Esophagus muscularis mucosa (tissue), 4 donors: Measurements from ENCODE around the gene ATG10.

Experiments
- CTCF ChIP-seq, 3 experiments: fragments of 200-600 bp in 2 of 3; fragments of 450-650 bp in 1 of 3; sonication (generic) in 2 of 3; IDR thresholded peaks; one replicate each; pipeline ENCODE4 v1.5.1; 2017 to 2019; ENCODE audit warnings: antibody characterized with exemption in 3 of 3, mild to moderate bottlenecking in 2 of 3, moderate library complexity in 1 of 3
- EP300 ChIP-seq: sonication (generic); formaldehyde crosslinking; IDR thresholded peaks from one replicate; pipeline ENCODE4 v1.6.1; 2017; ENCODE audit warnings: antibody characterized with exemption
- POLR2A ChIP-seq: fragments of 450-650 bp; IDR thresholded peaks from one replicate; pipeline ENCODE4 v1.6.1; 2017; ENCODE audit warnings: antibody characterized with exemption, moderate library complexity, mild to moderate bottlenecking, low read depth
- POLR2AphosphoS5 ChIP-seq, 2 donors: sonication (generic); formaldehyde crosslinking; IDR thresholded peaks; one replicate each; pipeline ENCODE4 v1.6.1; 2017; ENCODE audit warnings: antibody characterized with exemption in 2 of 2

DNA sequence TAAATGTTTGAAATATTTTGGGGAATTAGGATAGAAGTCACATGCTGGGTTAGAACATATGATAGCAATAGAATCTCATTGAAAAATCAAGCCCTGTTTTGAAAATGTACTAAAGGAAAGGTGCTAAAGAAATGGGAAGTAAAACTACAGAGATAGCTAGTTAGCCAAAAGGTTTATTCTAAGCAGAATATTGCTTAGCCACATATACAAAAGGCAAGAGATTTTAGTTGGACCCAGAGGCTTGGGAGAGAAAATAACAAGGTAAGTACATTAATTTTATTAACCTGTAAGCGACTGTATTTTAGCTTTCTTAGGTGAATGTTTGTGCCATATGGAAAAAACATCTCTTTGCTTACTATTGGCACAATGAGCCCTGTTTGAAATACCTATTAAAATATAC is 198.1 kb downstream of the ATG10 start:
- TF ChIP-seq CTCF (IDR thresholded peaks at IDR 0.05) (no peak), POLR2A (no peak), POLR2AphosphoS5 (IDR thresholded peaks at IDR 0.05) (no peak), EP300 (no peak)
